ENCODE measurements around the gene PRPF38B. TPM values are rescaled to one million over a fixed set of nuclear protein-coding genes. Genes with fewer than 3 reads are reported as not detected.

The PRPF38B gene
- total RNA-seq, 1 experiment from 2014 or later = 50.5 TPM

- Mint-ChIP-seq H3K4me3 (no peak within 1 kb of the TSS), H3K4me1 (peaks cover 13% of the 10 kb centered on the region), H3K27me3 (ENCODE audit: low read depth) (no peaks in the 10 kb centered on the region), H3K27ac (no peak within 1 kb of the TSS; the same call in 1 of the 2 replicates), H3K36me3 (no peaks in the 10 kb centered on the region), H3K9me3 (no peaks in the 10 kb centered on the region)
- TF ChIP-seq ATF6 (CRISPR knock-in tag; IDR thresholded peaks at IDR 0.05) (no peak), HMGA2 (CRISPR knock-in tag; IDR thresholded peaks at IDR 0.05) (no peak), USF2 (CRISPR knock-in tag; IDR thresholded peaks at IDR 0.05) (no peak), ZNF317 (CRISPR knock-in tag; IDR thresholded peaks at IDR 0.05; ENCODE audit: borderline replicate concordance, low read depth) (no peak), NFYB (CRISPR knock-in tag; conservative IDR thresholded peaks at IDR 0.05; ENCODE audit: low read depth) (no peak), ZNF423 (CRISPR knock-in tag; IDR thresholded peaks at IDR 0.05) (no peak), CDX4 (CRISPR knock-in tag; IDR thresholded peaks at IDR 0.05; ENCODE audit: borderline replicate concordance) (no peak), PRRX2 (CRISPR knock-in tag; IDR thresholded peaks at IDR 0.05) (no peak), ZNF671 (CRISPR knock-in tag; IDR thresholded peaks at IDR 0.05) (no peak), MAX (CRISPR knock-in tag; IDR thresholded peaks at IDR 0.05) (no peak), ZNF281 (CRISPR knock-in tag; IDR thresholded peaks at IDR 0.05) (no peak), FOXK1 (CRISPR knock-in tag; IDR thresholded peaks at IDR 0.05) (no peak)
- ChIA-PET CTCF (interaction anchor here (0.6 to 1.1 kb wide), 6 partner anchors 20 to 400 kb away, joined by 3 to 7 read pairs (median 4); partner anchors contain the start of gene PRPF38B), POLR2A (no interaction called here)
- peak; percentile 57 for DNase-seq (ENCODE audit: low spot score)
- ATAC-seq = peak; percentile 98
Measured at GRCh38 chr1:108712606-108713150, 20.6 kb downstream of the PRPF38B start, which contains the start of gene FNDC7. Gene FNDC7 (plus strand): TSS chr1:108712908. CDS start chr1:108712934, 26 bp downstream.

- ChIA-PET POLR2A (no interaction called here), CTCF (no interaction called here)
- Mint-ChIP-seq H3K27ac (no peak overlapping the region), H3K27me3 (ENCODE audit: low read depth) (no peaks in the 10 kb centered on the region), H3K4me1 (peaks cover 25% of the 10 kb centered on the region), H3K36me3 (no peaks in the 10 kb centered on the region), H3K4me3 (no peak overlapping the region), H3K9me3 (no peaks in the 10 kb centered on the region)
- DNase-seq (ENCODE audit: low spot score) (no peak), ATAC-seq (no peak)
- no peak for TF ChIP-seq SMAD3 (CRISPR knock-in tag; IDR thresholded peaks at IDR 0.05; ENCODE audit: borderline replicate concordance)
Measured at GRCh38 chr1:108715932-108716331, 23.8 kb downstream of the PRPF38B start.

GRCh38 chr1:108716437-108717230 lies 24.5 kb downstream of the PRPF38B start:
- DNase-seq (ENCODE audit: low spot score) = no peak
- TF ChIP-seq ATF3 (CRISPR knock-in tag; conservative IDR thresholded peaks at IDR 0.05) = no peak
- no peak for TF ChIP-seq CBFB (CRISPR knock-in tag; IDR thresholded peaks at IDR 0.05; ENCODE audit: low read depth)
- no peak for TF ChIP-seq ZNF281 (CRISPR knock-in tag; IDR thresholded peaks at IDR 0.05)
- TF ChIP-seq SMAD4 (CRISPR knock-in tag; IDR thresholded peaks at IDR 0.05) = no peak
- no peak for TF ChIP-seq TP53 (CRISPR knock-in tag; IDR thresholded peaks at IDR 0.05)
- TF ChIP-seq ATF2 (CRISPR knock-in tag; IDR thresholded peaks at IDR 0.05; ENCODE audit: borderline replicate concordance, low read depth) = no peak
- TF ChIP-seq ZNF263 (CRISPR knock-in tag; IDR thresholded peaks at IDR 0.05; ENCODE audit: low read depth) = no peak

More at GRCh38 chr1:108716437-108717230, 24.5 kb downstream of the PRPF38B start:
- Mint-ChIP-seq H3K27ac (no peak overlapping the region), H3K4me3 (no peak overlapping the region), H3K36me3 (no peaks in the 10 kb centered on the region), H3K9me3 (no peaks in the 10 kb centered on the region), H3K4me1 (peaks cover 28% of the 10 kb centered on the region), H3K27me3 (ENCODE audit: low read depth) (no peaks in the 10 kb centered on the region)
- ATAC-seq = no peak
- ChIA-PET POLR2A (no interaction called here), CTCF (interaction anchor here (0.6 kb wide), 1 partner anchor 37 kb away, joined by 7 read pairs; no protein-coding TSS in a partner anchor)

Data from WTC11 (cell line).